ENCODE data around the gene BTG2. TPM values are rescaled to one million over a fixed set of nuclear protein-coding genes. Genes with fewer than 3 reads are reported as not detected.

BTG2 gene
- total RNA-seq, 1 donor = 14.5 TPM

- H4K20me1 ChIP-seq (ENCODE audit: insufficient read depth, low read length) = no peaks in the 10 kb centered on the region
- H3K36me3 ChIP-seq (ENCODE audit: insufficient read depth, low read length) = no peaks in the 10 kb centered on the region
- no peak for DNase-seq (ENCODE audit: insufficient read length, low spot score, missing footprints)
- H3K4me3 ChIP-seq (ENCODE audit: insufficient read depth, low read length) = no peak overlapping the region
- no peak overlapping the region for H3K27ac ChIP-seq (ENCODE audit: low read depth, low read length)
- peaks cover 73% of the 10 kb centered on the region for H3K27me3 ChIP-seq (ENCODE audit: insufficient read depth, low read length)
- TF ChIP-seq CTCF (IDR thresholded peaks at IDR 0.05; ENCODE audit: extremely low read depth, low read depth, low read length) = no peak
- no peak overlapping the region for H3K4me2 ChIP-seq (ENCODE audit: insufficient read depth, low read length)
- no peaks in the 10 kb centered on the region for H3K9me3 ChIP-seq (ENCODE audit: low read depth, low read length)
- no peaks in the 10 kb centered on the region for H3K79me2 ChIP-seq (ENCODE audit: insufficient read depth, low read length)
- no peak overlapping the region for H2AFZ ChIP-seq (ENCODE audit: low read length)
- H3K4me1 ChIP-seq (ENCODE audit: insufficient read depth, low read length) = peaks cover 8% of the 10 kb centered on the region
These were observed 19.0 kb downstream of the BTG2 start for GRCh38 chr1:203324105-203325025.

GRCh38 chr1:203325026-203325417 lies 19.7 kb downstream of the BTG2 start:
- Histone ChIP-seq H4K20me1 (ENCODE audit: insufficient read depth, low read length) (no peaks in the 10 kb centered on the region), H3K27me3 (ENCODE audit: insufficient read depth, low read length) (peaks cover 76% of the 10 kb centered on the region), H3K9me3 (ENCODE audit: low read depth, low read length) (no peaks in the 10 kb centered on the region), H3K4me3 (ENCODE audit: insufficient read depth, low read length) (no peak overlapping the region), H3K4me2 (ENCODE audit: insufficient read depth, low read length) (no peak overlapping the region), H3K4me1 (ENCODE audit: insufficient read depth, low read length) (peaks cover 8% of the 10 kb centered on the region), H3K36me3 (ENCODE audit: insufficient read depth, low read length) (no peaks in the 10 kb centered on the region), H3K79me2 (ENCODE audit: insufficient read depth, low read length) (no peaks in the 10 kb centered on the region), H3K27ac (ENCODE audit: low read depth, low read length) (no peak overlapping the region), H2AFZ (ENCODE audit: low read length) (no peak overlapping the region)
- no peak for DNase-seq (ENCODE audit: insufficient read length, low spot score, missing footprints)
- TF ChIP-seq CTCF (IDR thresholded peaks at IDR 0.05; ENCODE audit: extremely low read depth, low read depth, low read length) = no peak

GRCh38 chr1:203325418-203326091 lies 20.2 kb downstream of the BTG2 start:
- Histone ChIP-seq H3K4me1 (ENCODE audit: insufficient read depth, low read length) (peaks cover 8% of the 10 kb centered on the region), H2AFZ (ENCODE audit: low read length) (no peak overlapping the region), H3K4me3 (ENCODE audit: insufficient read depth, low read length) (no peak overlapping the region), H3K27ac (ENCODE audit: low read depth, low read length) (no peak overlapping the region), H4K20me1 (ENCODE audit: insufficient read depth, low read length) (no peaks in the 10 kb centered on the region), H3K27me3 (ENCODE audit: insufficient read depth, low read length) (peaks cover 74% of the 10 kb centered on the region), H3K79me2 (ENCODE audit: insufficient read depth, low read length) (no peaks in the 10 kb centered on the region), H3K9me3 (ENCODE audit: low read depth, low read length) (no peaks in the 10 kb centered on the region), H3K4me2 (ENCODE audit: insufficient read depth, low read length) (no peak overlapping the region), H3K36me3 (ENCODE audit: insufficient read depth, low read length) (no peaks in the 10 kb centered on the region)
- no peak for DNase-seq (ENCODE audit: insufficient read length, low spot score, missing footprints)
- TF ChIP-seq CTCF (IDR thresholded peaks at IDR 0.05; ENCODE audit: extremely low read depth, low read depth, low read length) = no peak

Measured in osteoblast (primary cell).